ENCODE results near the gene CD79A. TPM values are rescaled to one million over a fixed set of nuclear protein-coding genes. Genes with fewer than 3 reads are reported as not detected.

Gene CD79A
- total RNA-seq, 2 experiments from 2014 or later, result 28.0 to 29.8 TPM

DNA sequence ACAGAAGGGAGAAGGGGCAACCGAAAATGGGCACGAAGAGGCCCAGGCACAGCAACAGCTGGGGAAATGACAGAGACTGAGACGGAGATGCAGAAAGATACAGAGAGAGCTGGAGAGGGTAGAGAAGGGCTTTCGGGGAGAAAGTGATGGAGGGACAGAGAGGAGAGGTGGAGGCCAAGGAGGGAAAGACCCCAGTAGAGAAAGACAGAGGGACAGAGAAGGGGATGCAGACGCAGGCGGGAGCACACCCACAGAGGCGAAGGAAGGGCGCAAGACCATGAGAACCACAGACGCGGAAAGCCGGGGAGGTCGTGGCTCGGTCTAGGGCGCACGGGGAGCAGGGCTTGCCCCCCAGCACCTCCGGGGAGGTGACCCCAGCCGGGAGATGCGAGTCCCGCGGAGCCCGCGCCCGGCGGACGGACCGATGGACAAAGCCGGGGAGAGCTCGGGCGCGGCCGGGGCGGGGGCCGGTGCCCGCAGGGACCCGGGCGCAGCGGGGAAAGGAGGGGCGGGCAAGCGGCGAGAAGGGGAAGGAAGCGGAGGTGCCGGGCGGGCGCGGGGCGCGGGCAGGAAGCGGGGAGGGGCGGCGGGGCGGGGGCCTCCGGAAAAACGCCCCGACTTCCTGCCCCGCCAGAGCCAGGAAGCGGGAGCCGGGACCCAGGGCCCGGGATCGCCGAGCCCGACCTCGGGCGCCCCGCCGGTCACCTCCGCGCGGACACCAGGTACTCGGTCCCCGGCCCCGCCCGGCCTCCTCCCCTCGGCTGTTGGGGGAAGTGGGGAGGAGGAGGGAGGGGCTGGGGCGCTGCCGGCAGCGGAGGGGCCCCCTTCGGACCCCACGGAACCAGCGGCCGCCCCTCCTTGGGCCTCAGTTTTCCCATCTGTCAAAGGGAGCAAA is 5.7 kb downstream of the CD79A start, which contains the start of gene ARHGEF1:
Gene ARHGEF1, plus strand, starts transcription at position 617 of the 895 bp plus-strand sequence. CDS start 4,899 bp downstream, outside the sequence.
- Mint-ChIP-seq H3K36me3 (peaks cover 27% of the 10 kb centered on the region), H3K9me3 (no peaks in the 10 kb centered on the region), H3K4me1 (peaks cover 49% of the 10 kb centered on the region), H3K27me3 (no peaks in the 10 kb centered on the region), H3K27ac (peak within 1 kb of the TSS; percentile 97), H3K4me3 (peak within 1 kb of the TSS; percentile 97)
- DNase-seq (peak; percentile 82), ATAC-seq (ENCODE audit: low read depth) (no peak)
- POLR2A ChIA-PET, result interaction anchor here (0.9 to 12.0 kb wide), 10 partner anchors 9 to 63 kb away, joined by 3 to 314 read pairs (median 6); partner anchors contain the start of genes CD79A and RPS19

DNA sequence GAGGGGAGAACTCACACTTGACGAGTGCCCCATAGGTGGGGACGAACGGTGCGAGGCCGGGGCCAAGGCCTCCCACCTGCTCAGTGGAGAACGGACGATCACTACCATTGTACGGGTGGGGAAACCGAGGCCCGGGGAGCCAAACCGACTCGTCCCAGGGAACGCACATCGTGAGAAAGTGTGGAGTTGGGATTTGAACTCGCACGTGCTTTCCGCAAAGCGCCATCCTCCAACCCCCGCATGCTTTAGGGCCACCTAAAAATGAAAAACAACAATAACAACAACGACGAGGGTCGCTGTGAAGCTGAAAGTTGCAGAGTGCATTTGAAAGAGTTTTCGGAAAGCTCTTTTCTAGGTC is 6.4 kb downstream of the CD79A start:
- DNase-seq (no peak), ATAC-seq (ENCODE audit: low read depth) (no peak)
- peaks cover 49% of the 10 kb centered on the region for H3K4me1 Mint-ChIP-seq
- peaks cover 33% of the 10 kb centered on the region for H3K36me3 Mint-ChIP-seq
- peak overlapping the region; percentile 91 for H3K4me3 Mint-ChIP-seq
- H3K27me3 Mint-ChIP-seq, result no peaks in the 10 kb centered on the region
- H3K27ac Mint-ChIP-seq, result peak overlapping the region; percentile 95
- no peaks in the 10 kb centered on the region for H3K9me3 Mint-ChIP-seq
- POLR2A ChIA-PET, result interaction anchor here (0.9 to 12.0 kb wide), 10 partner anchors 9 to 62 kb away, joined by 3 to 314 read pairs (median 6); partner anchors contain the start of genes CD79A and RPS19

DNA sequence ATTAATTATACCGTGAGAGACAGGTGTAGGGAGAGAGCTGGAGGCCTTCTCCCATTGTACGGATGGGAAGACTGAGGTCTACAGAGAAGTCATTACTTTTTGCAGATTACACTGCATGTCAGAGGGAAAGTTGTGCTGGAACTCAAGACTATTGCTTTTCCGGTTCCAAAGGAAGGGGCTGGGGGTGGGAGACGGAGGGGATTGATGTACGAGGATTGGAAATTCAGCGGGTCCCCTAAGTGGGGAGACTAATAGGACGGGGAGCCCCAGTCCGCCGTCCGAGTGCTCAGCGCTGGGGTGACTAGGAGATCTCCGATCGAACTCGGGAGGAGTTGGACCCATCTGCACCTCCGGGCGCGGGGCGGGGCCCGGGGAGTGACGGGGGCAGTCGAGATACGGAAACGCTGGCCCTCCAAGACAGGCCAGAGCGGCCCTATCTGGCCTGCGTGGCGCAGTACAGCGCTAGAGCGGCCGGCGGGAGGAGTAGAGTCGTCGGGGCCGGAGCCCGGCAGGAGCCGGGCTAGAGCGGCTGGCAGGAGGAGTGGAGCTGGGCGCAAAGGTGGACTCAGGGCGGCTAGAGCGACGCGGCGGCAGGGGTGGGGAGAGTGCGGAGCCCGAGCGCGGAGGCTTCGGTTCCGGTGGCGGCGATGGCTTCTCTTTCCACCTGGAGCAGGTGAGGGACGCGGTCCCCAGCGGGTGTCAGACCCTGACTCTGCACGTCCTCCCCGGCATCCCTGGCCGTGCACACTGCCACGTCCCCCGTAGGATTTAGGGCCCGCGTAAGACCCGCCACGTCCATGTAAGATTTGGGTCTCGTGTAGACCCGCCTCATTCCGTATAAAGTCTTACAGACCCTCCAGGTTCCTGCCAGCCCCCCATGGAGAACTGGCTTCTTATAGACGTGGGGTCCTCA is 7.0 kb downstream of the CD79A start:
- Mint-ChIP-seq H3K9me3 (no peaks in the 10 kb centered on the region), H3K36me3 (peaks cover 37% of the 10 kb centered on the region), H3K27me3 (no peaks in the 10 kb centered on the region), H3K4me3 (peak overlapping the region; percentile 91), H3K27ac (peak overlapping the region; percentile 95), H3K4me1 (peaks cover 48% of the 10 kb centered on the region)
- ATAC-seq (ENCODE audit: low read depth) (peak; percentile 81), DNase-seq (peak; percentile 93)
- POLR2A ChIA-PET, result interaction anchor here (0.6 to 12.0 kb wide), 19 partner anchors 8 to 1106 kb away, joined by 3 to 314 read pairs (median 4); partner anchors contain the start of genes CD79A, ERFL, RAB4B and RPS19

DNA sequence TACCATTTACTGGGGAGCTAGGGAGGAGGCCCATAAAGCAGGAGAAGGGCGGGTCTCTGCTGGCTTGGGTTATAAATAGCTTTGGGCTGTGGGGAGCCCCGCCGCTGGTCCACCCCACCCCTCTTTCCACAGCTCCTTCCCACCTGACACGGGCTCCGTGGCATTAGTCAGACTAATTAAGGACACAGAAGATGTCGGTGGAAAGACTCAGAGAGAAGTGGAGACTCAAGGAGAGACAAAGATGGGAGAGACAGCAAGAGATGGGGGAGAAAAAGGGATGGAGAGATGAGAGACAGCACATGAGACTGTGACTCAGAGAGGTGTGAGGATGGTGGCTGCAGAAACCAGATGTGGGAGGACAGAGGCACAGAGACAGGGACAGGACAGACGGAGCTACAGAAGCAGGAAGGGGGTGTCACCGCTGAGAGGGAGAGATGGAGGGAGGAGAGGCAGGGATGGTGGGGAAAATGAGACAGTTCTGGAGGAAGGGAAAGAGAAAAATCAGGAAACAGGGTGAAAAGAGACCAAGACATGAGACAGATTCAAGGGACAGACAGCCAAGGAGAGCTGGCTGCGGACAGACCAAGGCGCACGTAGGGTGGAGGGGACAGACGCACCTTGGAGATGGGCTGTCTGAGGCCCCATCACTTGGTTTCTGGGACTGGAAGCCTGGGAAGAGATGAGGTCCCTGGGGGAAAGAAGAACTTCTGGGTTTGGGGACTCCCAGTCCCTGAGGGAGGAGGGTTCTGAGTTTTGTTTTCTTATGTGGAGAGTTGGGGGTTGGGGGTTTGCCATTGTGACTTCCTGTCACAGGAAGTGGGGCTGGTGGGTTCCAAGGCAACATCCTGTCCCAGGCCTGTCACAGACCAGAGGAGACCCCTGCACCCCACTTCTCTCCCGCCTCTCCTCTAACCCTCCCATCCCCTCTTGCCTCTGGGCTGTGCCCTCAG is 10.0 kb downstream of the CD79A start:
- Mint-ChIP-seq H3K27me3 (no peaks in the 10 kb centered on the region), H3K4me3 (peak overlapping the region; percentile 91), H3K4me1 (peaks cover 53% of the 10 kb centered on the region), H3K36me3 (peaks cover 50% of the 10 kb centered on the region), H3K9me3 (no peaks in the 10 kb centered on the region), H3K27ac (peak overlapping the region; percentile 95)
- DNase-seq (no peak), ATAC-seq (ENCODE audit: low read depth) (peak; percentile 32)
- POLR2A ChIA-PET, result interaction anchor here (0.7 to 12.0 kb wide), 20 partner anchors 8 to 624 kb away, joined by 3 to 314 read pairs (median 4); partner anchors contain the start of genes CD79A, ERFL, RABAC1 and RPS19

DNA sequence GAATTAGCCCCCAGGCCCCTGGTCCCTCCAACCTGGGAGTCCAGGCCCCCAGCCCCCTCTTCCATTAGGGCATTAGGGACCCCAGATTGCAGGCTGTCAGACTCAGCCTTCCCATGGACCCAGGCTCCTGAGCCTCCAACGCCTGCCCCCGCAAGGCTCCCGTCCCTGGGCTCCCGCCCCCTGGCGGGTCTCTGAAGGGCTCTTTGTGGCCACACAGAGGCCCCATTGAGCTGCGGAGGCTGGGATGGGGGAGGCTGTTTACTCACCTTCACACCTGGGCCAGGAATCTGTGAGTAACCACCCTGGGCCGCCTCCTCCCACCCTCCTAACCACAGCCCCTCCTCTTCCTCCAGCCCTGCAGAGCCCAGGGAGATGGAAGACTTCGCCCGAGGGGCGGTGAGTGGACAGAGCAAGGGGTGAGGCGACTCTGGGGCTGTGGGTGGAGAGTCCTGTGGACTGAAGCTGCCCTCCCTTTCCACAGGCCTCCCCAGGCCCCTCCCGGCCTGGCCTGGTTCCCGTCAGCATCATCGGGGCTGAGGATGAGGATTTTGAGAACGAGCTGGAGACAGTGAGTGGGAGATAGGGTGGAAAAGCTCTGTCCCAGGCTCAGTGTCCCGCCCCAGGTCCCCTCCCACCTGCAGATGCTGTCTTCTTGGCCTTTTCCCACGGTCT is 10.8 kb downstream of the CD79A start:
- POLR2A ChIA-PET, result interaction anchor here (0.6 to 12.0 kb wide), 17 partner anchors 8 to 625 kb away, joined by 3 to 314 read pairs (median 4); partner anchors contain the start of genes CD79A and RPS19
- H3K27me3 Mint-ChIP-seq, result no peaks in the 10 kb centered on the region
- H3K4me3 Mint-ChIP-seq, result peak overlapping the region; percentile 91
- peak; percentile 37 for ATAC-seq (ENCODE audit: low read depth)
- H3K36me3 Mint-ChIP-seq, result peaks cover 48% of the 10 kb centered on the region
- DNase-seq, result peak; percentile 84
- H3K4me1 Mint-ChIP-seq, result peaks cover 48% of the 10 kb centered on the region
- H3K9me3 Mint-ChIP-seq, result no peaks in the 10 kb centered on the region
- H3K27ac Mint-ChIP-seq, result peak overlapping the region; percentile 95

DNA sequence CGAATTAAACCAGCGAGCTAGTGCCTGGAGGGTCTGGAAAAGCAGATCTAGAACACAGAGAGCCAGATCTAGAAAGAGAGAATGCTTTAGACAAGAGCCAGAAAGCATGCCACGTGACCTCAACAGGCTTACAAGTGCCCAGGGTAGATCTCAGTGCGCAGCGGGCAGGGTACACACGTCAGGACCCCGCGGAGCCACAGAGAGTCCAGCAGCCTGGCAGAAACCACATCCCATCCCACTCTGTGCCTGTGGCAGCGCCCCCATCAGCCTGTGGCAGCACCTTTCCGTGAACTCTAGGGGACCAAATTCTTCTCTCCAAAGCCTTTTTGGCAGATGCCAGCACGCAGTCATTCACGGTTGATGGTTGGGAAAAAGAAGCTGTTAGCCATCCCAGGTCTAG is 11.8 kb downstream of the CD79A start:
- Mint-ChIP-seq H3K4me1 (peaks cover 52% of the 10 kb centered on the region), H3K4me3 (peak overlapping the region; percentile 91), H3K27ac (peak overlapping the region; percentile 95), H3K9me3 (no peaks in the 10 kb centered on the region), H3K27me3 (no peaks in the 10 kb centered on the region), H3K36me3 (peaks cover 48% of the 10 kb centered on the region)
- POLR2A ChIA-PET, result interaction anchor here (0.6 to 12.0 kb wide), 8 partner anchors 9 to 496 kb away, joined by 3 to 314 read pairs (median 12); partner anchors contain the start of genes CD79A and RPS19
- no peak for DNase-seq
- ATAC-seq (ENCODE audit: low read depth), result no peak

DNA sequence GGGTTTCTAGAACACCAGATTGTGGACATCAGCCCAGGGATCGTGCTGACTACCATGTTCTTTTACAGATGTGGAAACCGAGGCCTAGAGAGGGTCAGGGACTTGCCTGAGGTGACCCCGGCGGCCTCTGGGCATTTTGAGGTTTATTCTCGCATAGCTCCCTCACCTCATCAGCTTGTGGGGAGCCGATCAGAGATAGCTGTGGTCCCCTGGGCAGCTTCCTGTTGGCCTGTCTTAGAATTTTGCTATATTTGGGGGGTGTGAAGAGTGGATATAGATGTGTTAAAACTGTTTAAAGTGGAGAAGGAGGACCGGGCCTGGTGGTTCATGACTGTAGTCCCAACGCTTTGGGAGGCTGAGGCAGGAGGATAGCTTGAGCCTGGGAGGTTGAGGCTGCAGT is 12.8 kb downstream of the CD79A start:
- Mint-ChIP-seq H3K4me3 (peak overlapping the region; percentile 91), H3K27ac (peak overlapping the region; percentile 95), H3K9me3 (no peaks in the 10 kb centered on the region), H3K4me1 (peaks cover 53% of the 10 kb centered on the region), H3K27me3 (no peaks in the 10 kb centered on the region), H3K36me3 (peaks cover 46% of the 10 kb centered on the region)
- POLR2A ChIA-PET, result interaction anchor here (0.6 to 12.0 kb wide), 6 partner anchors 12 to 30 kb away, joined by 4 to 314 read pairs (median 22); partner anchors contain the start of genes CD79A and RPS19
- DNase-seq (no peak), ATAC-seq (ENCODE audit: low read depth) (no peak)

DNA sequence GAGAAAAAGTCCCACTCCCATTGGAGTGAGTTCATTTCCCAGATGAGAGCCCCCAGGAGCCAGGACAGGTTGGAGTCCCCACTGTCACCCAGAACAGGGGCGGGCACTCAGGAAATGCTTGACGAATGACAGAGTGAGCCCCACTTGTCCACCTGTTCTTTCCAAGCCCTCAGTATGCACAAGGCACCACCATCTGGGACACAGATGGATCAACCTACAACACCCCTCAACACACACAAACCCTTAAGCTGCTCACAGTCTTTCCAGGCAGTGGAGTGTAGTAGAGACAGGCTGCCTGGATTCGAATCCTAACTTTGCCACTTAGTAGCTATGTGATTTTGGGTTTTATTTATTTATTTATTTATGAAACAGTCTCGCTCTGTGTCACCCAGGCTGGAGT is 13.9 kb downstream of the CD79A start:
- no peaks in the 10 kb centered on the region for H3K9me3 Mint-ChIP-seq
- H3K27me3 Mint-ChIP-seq, result no peaks in the 10 kb centered on the region
- ATAC-seq (ENCODE audit: low read depth), result no peak
- DNase-seq, result no peak
- no peak overlapping the region for H3K27ac Mint-ChIP-seq
- no peak overlapping the region for H3K4me3 Mint-ChIP-seq
- POLR2A ChIA-PET, result interaction anchor here (0.6 to 12.0 kb wide), 9 partner anchors 8 to 117 kb away, joined by 3 to 314 read pairs (median 4); partner anchors contain the start of genes CD79A, ERFL and RPS19
- peaks cover 43% of the 10 kb centered on the region for H3K36me3 Mint-ChIP-seq
- peaks cover 54% of the 10 kb centered on the region for H3K4me1 Mint-ChIP-seq

DNA sequence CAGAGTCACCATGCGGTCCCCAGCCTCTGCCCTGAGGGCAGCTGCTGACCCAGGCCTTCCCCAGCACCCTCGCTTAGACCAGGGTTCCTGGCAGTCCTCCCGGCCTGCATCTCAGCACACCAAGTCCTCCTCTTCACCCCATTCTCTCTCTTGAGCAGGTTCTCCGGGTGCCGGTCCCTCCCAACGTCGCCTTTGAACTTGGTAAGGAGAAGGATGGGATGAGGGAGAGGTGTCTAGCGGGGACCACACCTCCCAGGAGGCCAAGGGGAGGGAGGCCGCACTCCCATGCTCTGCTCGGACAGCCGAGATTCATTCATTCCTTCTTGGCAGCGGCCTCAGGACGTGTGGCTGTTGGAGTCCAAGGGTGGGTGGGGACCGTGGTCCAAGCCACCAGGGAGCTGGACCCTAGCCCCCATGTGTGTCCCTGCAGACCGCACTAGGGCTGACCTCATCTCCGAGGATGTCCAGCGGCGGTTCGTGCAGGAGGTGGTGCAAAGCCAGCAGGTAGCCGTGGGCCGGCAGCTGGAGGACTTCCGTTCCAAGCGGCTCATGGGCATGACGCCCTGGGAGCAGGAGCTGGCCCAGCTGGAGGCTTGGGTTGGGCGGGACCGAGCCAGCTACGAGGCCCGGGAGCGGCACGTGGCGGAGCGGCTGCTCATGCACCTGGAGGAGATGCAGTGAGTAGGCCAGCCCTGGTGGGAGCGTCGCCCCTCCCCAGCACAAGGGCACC is 15.3 kb downstream of the CD79A start:
- H3K27ac Mint-ChIP-seq, result peak overlapping the region; percentile 61

DNA sequence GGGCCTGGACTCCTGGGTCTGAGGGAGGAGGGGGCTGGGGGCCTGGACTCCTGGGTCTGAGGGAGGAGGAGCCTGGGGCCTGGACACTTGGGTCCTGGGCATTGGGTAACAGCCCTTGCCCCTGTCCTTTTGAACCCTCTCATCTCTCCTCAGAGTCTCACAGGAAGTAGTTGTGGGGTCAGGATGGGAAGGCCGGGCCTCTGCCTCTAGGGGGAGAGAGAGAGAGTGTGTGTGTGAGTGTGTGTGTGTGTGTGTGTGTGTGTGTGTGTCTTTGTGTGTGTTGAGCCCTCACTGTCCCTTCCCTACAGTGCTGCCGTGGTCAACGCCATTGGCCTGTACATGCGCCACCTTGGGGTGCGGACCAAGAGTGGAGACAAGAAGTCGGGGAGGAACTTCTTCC is 16.8 kb downstream of the CD79A start:
- DNase-seq (no peak), ATAC-seq (ENCODE audit: low read depth) (peak; percentile 60)
- Mint-ChIP-seq H3K4me3 (peak overlapping the region; percentile 33), H3K36me3 (peaks cover 29% of the 10 kb centered on the region), H3K4me1 (peaks cover 36% of the 10 kb centered on the region), H3K27ac (peak overlapping the region; percentile 80), H3K9me3 (no peaks in the 10 kb centered on the region), H3K27me3 (no peaks in the 10 kb centered on the region)
- POLR2A ChIA-PET, result no interaction called here

More for the DNA sequence above, 15.3 kb downstream of the CD79A start:
- ATAC-seq (ENCODE audit: low read depth) (no peak), DNase-seq (no peak)
- peaks cover 43% of the 10 kb centered on the region for H3K4me1 Mint-ChIP-seq
- peaks cover 34% of the 10 kb centered on the region for H3K36me3 Mint-ChIP-seq
- POLR2A ChIA-PET, result interaction anchor here (0.7 to 12.0 kb wide), 10 partner anchors 8 to 32 kb away, joined by 3 to 314 read pairs (median 4); partner anchors contain the start of genes CD79A and RPS19
- H3K27me3 Mint-ChIP-seq, result no peaks in the 10 kb centered on the region
- H3K9me3 Mint-ChIP-seq, result no peaks in the 10 kb centered on the region
- no peak overlapping the region for H3K4me3 Mint-ChIP-seq

DNA sequence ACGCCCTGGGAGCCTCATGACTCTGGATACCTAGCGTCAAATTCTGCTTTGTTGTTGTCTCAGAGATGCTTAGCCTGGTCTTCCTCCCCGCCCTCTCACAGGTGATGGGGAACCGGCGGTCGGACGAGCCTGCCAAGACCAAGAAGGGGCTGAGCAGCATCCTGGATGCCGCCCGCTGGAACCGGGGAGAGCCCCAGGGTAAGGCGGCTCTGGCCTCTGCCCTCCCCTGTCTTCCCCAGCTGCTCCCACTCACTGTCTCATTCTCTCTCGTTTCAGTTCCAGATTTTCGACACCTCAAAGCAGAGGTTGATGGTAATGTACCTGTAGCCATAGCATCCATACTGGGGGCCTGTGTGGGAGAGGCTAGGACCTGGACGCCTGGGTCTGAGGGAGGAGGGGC is 17.3 kb downstream of the CD79A start:
- DNase-seq, result no peak
- Mint-ChIP-seq H3K4me1 (peaks cover 34% of the 10 kb centered on the region), H3K4me3 (no peak overlapping the region), H3K36me3 (peaks cover 28% of the 10 kb centered on the region), H3K9me3 (no peaks in the 10 kb centered on the region), H3K27me3 (no peaks in the 10 kb centered on the region), H3K27ac (peak overlapping the region; percentile 80)
- no peak for ATAC-seq (ENCODE audit: low read depth)
- POLR2A ChIA-PET, result interaction anchor here (0.6 to 2.5 kb wide), 2 partner anchors 9 to 31 kb away, joined by 5 to 13 read pairs; no protein-coding TSS in a partner anchor
